Ovary (tissue), 3 donors: ENCODE results near the gene TXNDC16.

Source experiments
- CTCF ChIP-seq, 3 donors: fragments of 450-650 bp in 2 of 3; fragments of 200-600 bp in 1 of 3; IDR thresholded peaks; one replicate each; pipeline versions ENCODE4 v1.5.1 to v1.8.0; 2016 to 2022; ENCODE audit warnings: antibody characterized with exemption in 3 of 3, mild to moderate bottlenecking in 1 of 3
- EP300 ChIP-seq: sonication (generic); formaldehyde crosslinking; IDR thresholded peaks from one replicate; pipeline ENCODE4 v1.6.1; 2017; ENCODE audit warnings: antibody characterized with exemption
- POLR2A ChIP-seq: fragments of 450-650 bp; IDR thresholded peaks from one replicate; pipeline ENCODE4 v1.6.1; 2017; ENCODE audit warnings: antibody characterized with exemption, mild to moderate bottlenecking, moderate library complexity
- donor health status: DM: no; HTN: no; CAD: no.

GRCh38 chr14:52514046-52514811 is 38.1 kb downstream of the TXNDC16 start:
- no peak for TF ChIP-seq EP300
- TF ChIP-seq CTCF (IDR thresholded peaks at IDR 0.05): no peak
- no peak for TF ChIP-seq POLR2A
